GM21786 (cell line): ENCODE data around the gene VSTM4.

ENCODE experiments used
- ATAC-seq: cut with Tn5 transposase; IDR thresholded peaks from one replicate; pipeline ENCODE4 v1.9.1; 2021; ENCODE audit not compliant: unreplicated experiment

The VSTM4 gene

GRCh38 chr10:49115015-49115795 is at the start of gene VSTM4:
VSTM4 (minus strand) TSS chr10:49115522; CDS start chr10:49115485, 37 bp downstream.
- no peak for ATAC-seq

DNA sequence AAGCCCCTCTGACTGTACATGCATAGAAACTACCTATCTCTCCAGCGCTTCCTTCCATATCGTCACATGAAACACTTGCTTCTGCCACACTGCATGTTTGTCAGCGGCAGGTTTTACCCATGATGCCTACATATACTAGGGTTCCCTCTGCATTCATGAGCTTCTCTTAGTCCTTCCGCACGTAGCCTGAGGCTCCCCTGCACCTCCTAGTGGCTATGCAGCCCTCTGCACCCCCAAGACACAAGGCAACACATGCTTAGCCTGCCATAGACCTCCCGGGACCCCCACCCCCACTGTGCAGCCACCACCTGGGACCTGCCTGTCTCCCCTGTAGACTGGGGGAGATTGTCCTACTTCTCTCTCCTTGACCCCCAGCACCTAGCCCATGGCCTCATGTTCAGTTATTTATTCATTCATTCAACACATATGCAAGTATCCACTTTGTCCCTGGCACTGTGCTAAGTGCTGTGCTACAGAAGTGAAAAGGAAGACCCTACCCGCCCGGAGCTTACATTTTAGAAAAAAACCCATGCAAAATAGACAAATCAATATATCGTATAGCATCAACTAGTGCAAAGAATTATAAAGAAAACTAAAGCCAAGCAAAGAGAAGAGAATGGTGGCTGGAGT is 49.4 kb upstream of the VSTM4 start:
- peak; percentile 74 for ATAC-seq

DNA sequence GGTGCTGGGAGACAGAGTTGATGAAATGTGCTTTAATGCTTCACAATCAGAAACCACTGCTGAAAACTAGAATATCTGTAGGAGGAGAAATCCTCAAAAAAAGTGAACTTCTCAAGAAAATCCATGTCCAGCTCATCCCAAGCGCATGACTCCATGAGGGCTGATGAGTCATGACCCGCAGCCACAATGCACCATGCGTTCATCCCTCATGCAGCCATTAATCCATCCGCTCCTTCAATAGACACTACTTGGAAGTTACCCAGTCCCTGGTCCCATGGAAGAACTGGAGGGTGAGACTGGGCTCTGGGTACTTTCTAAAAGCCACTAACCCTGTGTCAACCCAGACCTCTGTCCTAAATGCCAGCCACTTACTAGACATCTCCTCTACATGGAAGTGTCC is 48.4 kb upstream of the VSTM4 start:
- ATAC-seq = no peak

GRCh38 chr10:49162761-49163310 is 47.5 kb upstream of the VSTM4 start:
- ATAC-seq = no peak

- ATAC-seq = no peak
Measured at GRCh38 chr10:49162063-49162462, 46.7 kb upstream of the VSTM4 start.

DNA sequence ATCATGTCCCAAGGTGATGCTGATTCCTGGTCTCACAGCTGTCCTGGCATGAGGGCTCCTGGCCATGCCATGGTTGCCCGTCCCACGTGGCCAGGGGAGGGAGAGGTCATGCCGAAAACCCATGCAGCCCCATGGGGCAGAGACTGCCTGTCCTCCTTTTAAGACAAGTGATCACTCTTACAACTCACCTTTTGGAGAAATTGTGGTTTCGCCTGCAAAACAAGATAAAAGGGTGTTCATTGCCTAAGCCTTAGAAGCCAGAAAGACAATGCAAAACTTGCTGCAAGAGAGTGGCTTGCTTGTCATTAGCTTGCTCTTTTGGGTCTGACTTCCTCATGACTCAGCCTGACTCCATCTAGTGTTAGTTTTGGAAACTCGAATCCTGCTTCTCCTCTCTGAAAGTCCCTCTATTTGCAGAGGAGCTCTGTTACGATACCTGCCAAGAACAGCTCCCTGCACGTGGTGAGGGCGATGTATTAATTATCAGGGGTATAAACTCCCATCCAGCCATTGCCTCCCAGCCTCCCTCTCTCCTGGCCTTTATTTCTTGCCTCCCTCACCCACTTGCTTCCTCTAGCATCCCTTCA is 46.2 kb upstream of the VSTM4 start:
- ATAC-seq = no peak

DNA sequence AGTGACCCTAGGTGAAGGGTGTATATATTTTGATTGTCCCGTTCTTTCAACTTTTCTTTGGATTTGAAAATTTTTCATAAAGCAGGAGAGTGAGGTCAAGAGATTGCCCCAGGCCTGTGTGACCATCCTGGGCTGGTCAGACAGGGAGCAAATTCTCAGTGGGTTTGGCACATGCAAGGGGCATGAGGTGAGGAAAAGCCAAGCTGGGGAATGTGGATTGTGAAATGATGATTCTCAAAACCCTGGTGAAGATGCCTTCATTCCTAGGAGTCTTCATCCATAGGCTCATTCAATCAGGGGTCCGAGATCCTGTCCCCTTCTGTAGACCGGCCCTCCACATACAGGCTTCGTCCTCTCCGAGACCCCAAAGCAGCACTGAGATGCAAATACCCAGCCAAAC is 45.5 kb upstream of the VSTM4 start:
- no peak for ATAC-seq

GRCh38 chr10:49160110-49160509 is 44.8 kb upstream of the VSTM4 start:
- ATAC-seq = no peak

DNA sequence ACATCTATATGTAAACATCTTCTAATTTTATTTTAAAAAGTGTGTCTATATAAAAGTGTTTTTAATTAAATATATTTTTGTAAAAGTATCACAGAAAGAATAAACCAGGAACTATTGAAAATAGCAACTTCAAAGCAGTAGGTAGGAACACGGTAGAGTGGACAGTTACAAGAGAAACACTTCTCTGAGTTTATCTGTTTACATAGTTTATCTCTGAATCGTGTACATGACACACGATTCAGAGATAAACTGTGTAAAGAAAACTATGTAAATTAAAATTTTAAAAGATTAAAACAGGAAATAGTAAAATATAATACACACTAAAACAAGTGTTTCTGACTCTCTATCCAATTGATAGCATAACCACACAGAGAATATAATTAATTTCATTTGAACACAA is 43.6 kb upstream of the VSTM4 start:
- no peak for ATAC-seq

DNA sequence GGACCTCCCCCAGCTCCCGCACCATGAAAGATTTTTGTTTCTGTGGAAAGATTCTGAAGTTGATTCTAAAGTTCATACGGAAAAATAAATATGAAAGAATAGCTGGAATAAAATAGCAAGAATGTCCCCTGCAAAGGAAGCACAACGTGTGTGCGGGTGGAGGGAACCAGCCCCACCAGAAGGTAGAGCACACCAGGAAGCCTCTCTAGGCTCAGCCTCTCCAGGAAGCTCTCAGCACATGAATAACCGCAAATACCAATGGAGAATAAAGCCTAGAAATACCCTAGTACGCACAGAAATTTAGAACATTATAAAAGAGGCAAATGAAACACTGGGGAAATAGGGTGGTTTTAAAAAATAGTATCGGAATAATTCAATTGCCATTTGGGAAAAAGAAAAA is 43.1 kb upstream of the VSTM4 start:
- no peak for ATAC-seq

DNA sequence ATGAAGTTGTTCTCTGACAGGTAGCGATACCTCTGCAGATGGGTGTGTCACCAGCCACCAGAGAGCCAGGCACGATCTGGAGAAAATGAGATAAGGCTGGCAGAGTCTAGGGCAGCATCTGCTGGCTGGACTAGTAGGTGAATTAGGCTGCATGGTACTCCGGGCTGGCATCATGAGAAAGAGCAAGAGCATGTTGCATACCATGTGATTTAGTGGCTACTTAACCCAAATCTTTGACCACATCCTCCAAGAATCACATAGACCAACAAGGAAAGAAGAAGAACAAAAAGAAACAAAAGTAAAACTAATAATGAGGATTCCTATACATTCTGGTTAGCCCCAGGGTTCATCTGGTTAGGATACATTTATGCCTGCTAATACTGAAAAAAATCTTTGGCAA is 41.9 kb upstream of the VSTM4 start:
- no peak for ATAC-seq

- ATAC-seq = no peak
Measured at GRCh38 chr10:49154641-49155040, 39.3 kb upstream of the VSTM4 start.

GRCh38 chr10:49153971-49154370 is 38.6 kb upstream of the VSTM4 start:
- ATAC-seq = no peak

DNA sequence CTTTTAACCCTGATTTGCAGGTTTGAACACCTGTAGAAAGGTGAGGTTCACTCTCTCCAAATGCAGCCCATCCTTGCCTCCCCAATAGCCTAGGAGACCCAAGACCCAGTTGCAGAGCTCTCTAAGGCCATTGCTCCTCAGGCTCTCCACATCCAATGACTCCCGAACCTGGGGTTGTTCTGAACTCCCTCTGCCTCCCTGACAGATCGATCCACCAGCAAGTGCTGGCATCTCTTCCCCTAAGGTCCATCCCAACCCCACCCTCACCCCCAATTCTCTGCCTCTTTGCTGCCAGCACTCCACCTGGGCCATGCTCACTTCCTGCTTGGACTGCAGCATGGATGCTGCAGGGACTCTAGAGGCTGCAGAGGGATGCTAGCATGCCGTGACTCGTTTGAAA is 37.8 kb upstream of the VSTM4 start:
- ATAC-seq = no peak

- ATAC-seq = no peak
Measured at GRCh38 chr10:49152663-49153062, 37.3 kb upstream of the VSTM4 start.

DNA sequence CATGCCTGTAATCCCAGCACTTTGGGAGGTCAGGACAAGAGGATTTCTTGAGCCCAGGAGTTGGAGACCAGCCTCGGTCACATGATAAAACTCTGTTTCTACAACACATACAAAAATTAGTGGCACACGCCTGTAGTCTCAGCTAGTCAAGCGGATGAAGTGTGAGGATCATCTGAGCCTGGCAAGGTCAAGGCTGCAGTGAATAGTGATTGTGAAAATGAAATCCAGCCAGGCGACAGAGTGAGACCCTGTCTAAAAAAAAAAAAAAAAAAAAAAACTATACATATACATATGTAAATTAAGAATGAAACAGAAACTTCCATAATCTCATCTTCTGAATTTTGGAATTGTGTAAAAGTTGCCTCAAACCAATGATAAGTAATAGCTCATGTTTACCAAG is 36.7 kb upstream of the VSTM4 start:
- ATAC-seq = no peak

GRCh38 chr10:49151481-49151880 is 36.2 kb upstream of the VSTM4 start:
- no peak for ATAC-seq

GRCh38 chr10:49151025-49151445 is 35.7 kb upstream of the VSTM4 start:
- ATAC-seq = no peak

- no peak for ATAC-seq
Measured at GRCh38 chr10:49150426-49150825, 35.1 kb upstream of the VSTM4 start.

DNA sequence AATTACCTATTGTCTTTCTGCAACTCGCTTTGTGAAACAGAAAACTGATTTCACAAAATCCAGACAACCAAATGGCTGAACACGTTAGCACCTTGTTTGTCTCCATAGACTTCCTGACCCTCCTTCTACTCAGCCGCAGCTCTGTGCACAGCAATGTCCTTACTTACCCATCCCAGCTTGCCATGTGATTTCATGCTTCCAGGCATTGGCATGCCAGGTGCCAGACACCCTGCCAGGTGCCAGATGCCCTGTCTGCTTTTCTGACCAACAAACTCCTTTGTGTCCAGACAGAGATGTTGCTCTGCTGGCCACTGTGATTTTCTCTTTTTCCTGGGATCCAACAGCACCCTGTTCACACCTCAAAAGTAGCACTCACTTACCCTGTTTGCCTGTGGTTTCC is 34.6 kb upstream of the VSTM4 start:
- no peak for ATAC-seq

GRCh38 chr10:49144058-49144720 is 28.9 kb upstream of the VSTM4 start:
- ATAC-seq = no peak
